Effector CD8-positive, alpha-beta T cell (primary cell): ENCODE measurements around the gene CERS3.

Experiments
- DNase-seq: peaks from one replicate; lab custom pipeline; 2025; lab: John Stamatoyannopoulos, UW

CERS3 gene

GRCh38 chr15:100383302-100384107 is 145.2 kb downstream of the CERS3 start:
- DNase-seq, result no peak

GRCh38 chr15:100373942-100374341 is 154.8 kb downstream of the CERS3 start:
- no peak for DNase-seq

GRCh38 chr15:100373120-100373896 is 155.4 kb downstream of the CERS3 start:
- DNase-seq, result no peak

DNA sequence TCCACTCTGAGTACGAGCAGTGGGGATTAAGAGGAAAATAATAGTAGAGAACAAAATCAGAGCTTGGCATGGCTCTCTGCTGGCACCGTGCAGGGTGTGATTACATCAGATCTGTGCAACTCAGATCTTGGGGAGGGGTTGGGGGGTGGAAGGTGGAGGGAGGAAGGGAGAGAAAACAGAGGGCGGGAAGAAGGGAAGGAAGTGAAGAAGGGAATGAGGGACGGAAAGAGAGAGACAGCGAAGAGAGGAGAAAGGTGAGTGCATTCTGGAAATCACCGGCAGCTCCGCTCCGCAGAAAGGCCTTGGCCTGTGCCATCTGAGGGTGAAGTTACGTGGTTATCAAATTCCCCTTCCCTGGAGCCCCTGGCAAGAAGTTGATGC is 156.0 kb downstream of the CERS3 start:
- no peak for DNase-seq

GRCh38 chr15:100355342-100355741 is 173.4 kb downstream of the CERS3 start:
- DNase-seq, result no peak

DNA sequence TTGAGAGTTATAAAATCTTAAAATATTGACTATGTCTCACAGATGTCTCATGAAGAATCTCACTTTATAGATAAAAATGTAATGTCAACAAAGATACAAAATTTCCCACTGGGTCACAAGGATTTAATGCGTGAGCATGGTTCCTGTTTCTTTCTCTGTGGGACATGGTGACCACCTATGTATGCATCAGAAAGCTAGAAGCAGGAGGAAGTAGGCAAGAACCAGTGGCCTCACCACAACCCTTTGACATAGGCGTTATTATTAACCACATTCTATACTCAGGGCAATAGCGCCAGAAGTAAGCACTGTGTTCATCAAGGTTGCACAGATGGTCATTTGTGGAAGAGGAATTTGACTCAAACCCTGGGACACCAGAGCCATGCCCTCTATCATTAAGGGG is 175.3 kb downstream of the CERS3 start:
- no peak for DNase-seq

GRCh38 chr15:100350434-100351226 is 178.1 kb downstream of the CERS3 start:
- no peak for DNase-seq
